ENCODE results near the gene ZNF639.

DNA sequence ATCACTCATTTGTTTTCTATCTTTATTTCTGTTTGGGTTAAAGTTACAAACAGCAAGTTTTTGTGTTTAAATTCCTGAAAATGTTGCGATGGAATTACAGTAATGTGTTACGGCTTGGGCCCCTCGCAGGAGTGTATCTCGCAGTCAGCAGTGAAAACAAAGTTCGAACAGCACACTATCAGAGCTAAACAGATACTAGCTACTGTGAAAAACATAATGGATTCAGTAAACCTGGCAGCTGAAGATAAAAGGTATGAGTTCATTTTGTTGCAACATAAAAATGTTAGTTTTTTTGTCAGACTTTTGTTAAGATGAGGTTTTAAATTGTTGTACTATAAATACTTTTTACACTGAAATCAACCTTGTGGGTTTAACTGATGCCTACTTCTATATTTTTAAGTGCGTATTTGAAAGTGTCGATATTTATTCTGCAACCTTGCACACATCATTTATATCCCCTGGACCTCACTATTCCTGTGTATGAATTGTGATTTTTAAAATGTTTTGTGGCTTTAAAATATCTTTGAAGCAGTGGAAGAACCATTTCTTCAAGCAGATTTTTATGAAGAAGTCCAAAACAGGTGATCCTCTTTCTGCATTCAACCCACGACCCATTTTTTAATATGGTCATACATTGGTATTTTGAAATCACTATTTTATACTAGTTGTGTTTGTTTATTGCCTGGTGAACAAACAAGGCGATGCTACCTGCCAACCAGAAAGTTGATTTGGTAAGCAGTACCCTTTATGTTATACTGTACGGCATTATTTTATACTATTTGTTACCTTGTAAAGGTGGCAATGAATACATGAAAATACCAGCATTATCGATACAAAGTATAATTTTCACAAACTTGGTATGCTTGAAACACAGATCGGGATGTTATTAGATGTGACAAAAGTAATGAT is 52.5 kb downstream of the ZNF639 start:
- TF ChIP-seq, protein P1, sequence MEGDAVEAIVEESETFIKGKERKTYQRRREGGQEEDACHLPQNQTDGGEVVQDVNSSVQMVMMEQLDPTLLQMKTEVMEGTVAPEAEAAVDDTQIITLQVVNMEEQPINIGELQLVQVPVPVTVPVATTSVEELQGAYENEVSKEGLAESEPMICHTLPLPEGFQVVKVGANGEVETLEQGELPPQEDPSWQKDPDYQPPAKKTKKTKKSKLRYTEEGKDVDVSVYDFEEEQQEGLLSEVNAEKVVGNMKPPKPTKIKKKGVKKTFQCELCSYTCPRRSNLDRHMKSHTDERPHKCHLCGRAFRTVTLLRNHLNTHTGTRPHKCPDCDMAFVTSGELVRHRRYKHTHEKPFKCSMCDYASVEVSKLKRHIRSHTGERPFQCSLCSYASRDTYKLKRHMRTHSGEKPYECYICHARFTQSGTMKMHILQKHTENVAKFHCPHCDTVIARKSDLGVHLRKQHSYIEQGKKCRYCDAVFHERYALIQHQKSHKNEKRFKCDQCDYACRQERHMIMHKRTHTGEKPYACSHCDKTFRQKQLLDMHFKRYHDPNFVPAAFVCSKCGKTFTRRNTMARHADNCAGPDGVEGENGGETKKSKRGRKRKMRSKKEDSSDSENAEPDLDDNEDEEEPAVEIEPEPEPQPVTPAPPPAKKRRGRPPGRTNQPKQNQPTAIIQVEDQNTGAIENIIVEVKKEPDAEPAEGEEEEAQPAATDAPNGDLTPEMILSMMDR (IDR thresholded peaks at IDR 0.05), result no peak
- no peak for TF ChIP-seq POLR2A (IDR thresholded peaks at IDR 0.05)

Data from Peyer's patch (tissue), 4 donors.